Measurements from ENCODE around the gene ESYT3. TPM values are rescaled to one million over a fixed set of nuclear protein-coding genes. Genes with fewer than 3 reads are reported as not detected.

ESYT3 gene
- total and polyA plus RNA-seq, 2 experiments from 2014 or later: 3.5 to 8.2 TPM

- Mint-ChIP-seq H3K4me3 (no peak overlapping the region), H3K27ac (no peak overlapping the region), H3K9me3 (peaks cover 37% of the 10 kb centered on the region), H3K4me1 (peaks cover 9% of the 10 kb centered on the region), H3K27me3 (ENCODE audit: insufficient read depth, low read depth, poor library complexity) (peaks cover 2% of the 10 kb centered on the region), H3K36me3 (ENCODE audit: low read depth) (peaks cover 42% of the 10 kb centered on the region)
- no peak for ATAC-seq
- no peak overlapping the region for H3K27ac ChIP-seq (ENCODE audit: low read depth)
- TF ChIP-seq ETS1 (IDR thresholded peaks at IDR 0.05): no peak
- no peak for TF ChIP-seq EZH2 (IDR thresholded peaks at IDR 0.05; ENCODE audit: low read depth, unreplicated experiment)
- no peak for TF ChIP-seq REST (IDR thresholded peaks at IDR 0.05; ENCODE audit: unreplicated experiment)
- no peaks in the 10 kb centered on the region; the same call in 1 of the 2 replicates for H3K36me3 ChIP-seq (ENCODE audit: insufficient read depth)
- H3K4me3 ChIP-seq: no peak overlapping the region
- no peak overlapping the region for H3K4me2 ChIP-seq
- 0 out of 2 replicates have a peak, but pooled peaks cover 7% of the 10 kb centered on the region for H3K4me1 ChIP-seq (ENCODE audit: insufficient read depth)
- DNase-seq (ENCODE audit: low spot score): no peak
- H4K20me1 ChIP-seq (replicated peaks; ENCODE audit: insufficient read depth): no peaks in the 10 kb centered on the region
- H3K79me2 ChIP-seq (replicated peaks; ENCODE audit: insufficient read depth): no peaks in the 10 kb centered on the region
- no peak overlapping the region for H2AFZ ChIP-seq
- H3K27me3 ChIP-seq (ENCODE audit: insufficient read depth): no peaks in the 10 kb centered on the region
- no peaks in the 10 kb centered on the region for H3K9me2 ChIP-seq (ENCODE audit: insufficient read depth)
- no peaks in the 10 kb centered on the region for H3F3A ChIP-seq (replicated peaks; ENCODE audit: low read depth)
Observed at GRCh38 chr3:138491971-138492370, 57.6 kb downstream of the ESYT3 start.

GRCh38 chr3:138492980-138493675 is 58.7 kb downstream of the ESYT3 start:
- Histone ChIP-seq H4K20me1 (replicated peaks; ENCODE audit: insufficient read depth) (no peaks in the 10 kb centered on the region), H3K4me2 (no peak overlapping the region), H3K79me2 (replicated peaks; ENCODE audit: insufficient read depth) (no peaks in the 10 kb centered on the region), H3K27me3 (ENCODE audit: insufficient read depth) (no peaks in the 10 kb centered on the region), H3K4me3 (no peak overlapping the region), H3F3A (replicated peaks; ENCODE audit: low read depth) (no peaks in the 10 kb centered on the region), H3K4me1 (ENCODE audit: insufficient read depth) (0 out of 2 replicates have a peak, but pooled peaks cover 7% of the 10 kb centered on the region), H2AFZ (no peak overlapping the region), H3K36me3 (ENCODE audit: insufficient read depth) (no peaks in the 10 kb centered on the region), H3K27ac (ENCODE audit: low read depth) (no peak overlapping the region), H3K9me2 (ENCODE audit: insufficient read depth) (no peaks in the 10 kb centered on the region)
- H3K4me1 Mint-ChIP-seq: peaks cover 11% of the 10 kb centered on the region
- no peak overlapping the region for H3K4me3 Mint-ChIP-seq
- H3K36me3 Mint-ChIP-seq (ENCODE audit: low read depth): peaks cover 31% of the 10 kb centered on the region
- DNase-seq (ENCODE audit: low spot score): no peak
- no peak for ATAC-seq
- H3K27ac Mint-ChIP-seq: no peak overlapping the region
- peaks cover 26% of the 10 kb centered on the region for H3K9me3 Mint-ChIP-seq
- peaks cover 2% of the 10 kb centered on the region for H3K27me3 Mint-ChIP-seq (ENCODE audit: insufficient read depth, low read depth, poor library complexity)
- TF ChIP-seq EZH2phosphoT487 (IDR thresholded peaks at IDR 0.05; ENCODE audit: unreplicated experiment) (no peak), ZNF462 (CRISPR knock-in tag; IDR thresholded peaks at IDR 0.05) (no peak), EZH2 (IDR thresholded peaks at IDR 0.05; ENCODE audit: low read depth, unreplicated experiment) (no peak), ETS1 (IDR thresholded peaks at IDR 0.05) (no peak)
